Activated naive CD8-positive, alpha-beta T cell treated with anti-CD3 and anti-CD28 coated beads, Interleukin-2, amount 50 U/mL, for 16 hours (primary cell): Measurements from ENCODE around the gene TAAR2.
"Not testable (repeated sequence)": the region's sequence is repeated elsewhere in the genome, so short reads cannot be mapped to it uniquely, and the experiment has no call there.

Experiments
- DNase-seq: peaks from one replicate; pipeline ENCODE4 v3.0.0-alpha.2; 2020; ENCODE audit warnings: low read depth, low spot score

TAAR2 gene

DNA sequence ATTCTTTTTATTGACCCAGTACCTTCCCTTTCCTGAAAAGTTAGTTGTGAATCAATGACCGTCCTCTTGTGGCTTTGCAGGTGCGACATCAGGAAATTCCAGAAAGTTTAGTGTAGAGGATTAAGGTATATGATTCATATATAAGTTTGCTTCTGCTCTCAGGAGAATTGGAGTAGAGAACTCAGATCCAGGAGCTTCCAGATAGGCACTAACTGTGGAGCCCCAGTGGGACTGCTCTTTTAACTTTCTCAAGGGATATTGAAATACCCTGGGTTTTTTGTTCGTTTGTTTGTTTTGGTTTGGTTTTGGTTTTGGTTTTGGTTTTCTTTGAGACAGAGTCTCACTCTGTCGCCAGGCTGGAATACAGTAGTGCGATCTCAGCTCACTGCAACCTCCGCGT, 9.5 kb downstream of the TAAR2 start:
- DNase-seq: no peak

DNA sequence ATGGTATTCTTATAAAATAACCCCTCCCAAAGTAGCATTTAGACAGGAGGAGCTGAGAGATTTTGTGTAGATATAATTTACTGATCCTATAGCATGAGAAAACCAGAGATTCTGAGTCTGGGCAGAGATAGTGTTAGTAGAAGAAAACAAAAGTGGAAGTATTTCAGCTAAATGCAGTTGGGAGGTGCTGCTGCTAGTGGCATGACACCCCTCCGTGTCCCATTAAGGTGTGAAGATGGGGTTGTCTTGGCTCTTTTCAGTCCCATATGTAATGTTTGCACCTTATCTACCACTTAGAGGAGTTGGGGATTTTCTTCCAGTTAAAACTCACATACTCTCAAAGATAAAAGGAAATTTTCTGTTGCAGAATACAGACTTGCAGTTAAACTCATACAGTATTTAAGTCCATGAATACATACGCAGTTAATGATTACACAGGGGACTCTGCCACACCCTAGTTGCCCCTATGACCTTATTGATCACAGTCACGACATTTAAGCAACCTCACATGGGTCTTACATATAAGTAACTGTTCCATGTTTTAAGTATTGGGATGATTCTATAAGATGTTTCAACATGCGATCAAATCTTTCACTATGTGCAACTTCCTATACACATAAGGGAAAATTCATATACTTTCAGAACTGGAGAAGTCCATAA, 11.5 kb downstream of the TAAR2 start:
- DNase-seq: no peak

DNA sequence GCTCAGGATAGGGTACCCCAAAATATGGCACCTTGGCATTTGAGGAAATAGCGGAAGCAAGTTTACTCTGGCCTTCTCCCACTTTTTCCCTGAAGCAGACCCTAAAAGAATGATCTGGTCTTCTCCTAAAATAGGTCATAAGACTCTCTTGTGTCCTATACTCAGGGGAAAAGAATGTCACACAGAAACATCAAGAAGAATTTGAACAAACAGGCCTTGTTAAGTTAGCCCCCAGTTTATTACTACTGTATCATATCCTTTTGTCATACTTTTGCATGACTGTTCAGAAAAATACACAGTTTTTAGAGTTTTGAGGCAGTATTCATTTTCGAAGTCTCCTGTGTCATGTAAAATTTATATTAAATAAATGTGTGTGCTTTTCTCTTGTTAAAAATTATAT, 12.5 kb downstream of the TAAR2 start:
- DNase-seq: no peak

DNA sequence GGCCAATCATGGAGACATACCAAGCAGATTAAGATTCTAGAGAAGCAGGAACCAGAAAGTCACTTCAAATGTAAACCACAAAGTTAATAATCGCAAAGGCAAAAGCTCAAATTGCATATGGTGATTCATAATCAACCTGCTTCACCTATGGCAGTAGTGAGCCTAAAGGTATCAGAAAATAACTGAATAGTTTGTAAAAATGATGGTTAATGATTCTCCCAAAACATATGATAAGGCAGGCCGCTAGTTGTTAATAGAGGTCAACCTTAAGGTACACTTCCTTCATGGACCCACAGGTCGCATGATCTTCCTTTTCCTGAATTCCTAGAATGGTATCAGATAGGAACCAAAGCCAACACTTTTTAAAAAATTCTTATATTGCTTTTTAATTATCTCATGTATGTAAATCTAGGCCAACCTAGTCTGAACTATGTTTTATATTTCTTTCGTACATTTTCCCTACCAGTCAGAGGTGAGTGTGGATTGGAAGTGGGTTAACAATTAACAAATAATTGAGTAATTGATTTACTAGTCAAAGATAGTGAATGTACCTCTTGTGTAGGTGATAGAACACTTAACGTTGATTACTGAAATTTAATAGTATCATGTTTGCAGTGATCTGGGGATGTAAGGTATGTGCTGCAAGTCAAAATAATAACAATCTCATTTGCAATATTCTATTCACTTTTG, 16.4 kb downstream of the TAAR2 start:
- DNase-seq: no peak

- no peak for DNase-seq
Observed at GRCh38 chr6:132604635-132605152, 19.4 kb downstream of the TAAR2 start.

DNA sequence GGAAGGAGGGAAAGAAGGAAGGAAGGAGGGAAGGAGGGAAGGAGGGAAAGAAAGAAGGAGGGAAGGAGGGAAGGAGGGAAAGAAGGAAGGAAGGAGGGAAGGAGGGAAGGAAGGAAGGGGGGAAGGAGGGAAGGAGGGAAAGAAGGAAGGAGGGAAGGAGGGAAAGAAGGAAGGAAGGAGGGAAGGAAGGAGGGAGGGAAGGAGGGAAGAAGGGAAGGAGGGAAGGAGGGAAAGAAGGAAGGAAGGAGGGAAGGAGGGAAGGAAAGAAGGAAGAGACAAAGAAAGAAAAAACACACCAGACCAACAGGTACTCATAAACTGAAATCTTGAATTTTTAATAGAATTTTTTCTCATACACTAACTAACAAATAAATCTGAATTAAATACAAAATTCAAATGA, 23.2 kb downstream of the TAAR2 start:
- not testable (repeated sequence) for DNase-seq

GRCh38 chr6:132598473-132598872, 25.6 kb downstream of the TAAR2 start:
- DNase-seq: no peak

GRCh38 chr6:132596201-132596600, 27.9 kb downstream of the TAAR2 start:
- DNase-seq: no peak

GRCh38 chr6:132592855-132593254, 31.2 kb downstream of the TAAR2 start:
- DNase-seq: no peak

GRCh38 chr6:132590362-132590761, 33.7 kb downstream of the TAAR2 start:
- DNase-seq: no peak

DNA sequence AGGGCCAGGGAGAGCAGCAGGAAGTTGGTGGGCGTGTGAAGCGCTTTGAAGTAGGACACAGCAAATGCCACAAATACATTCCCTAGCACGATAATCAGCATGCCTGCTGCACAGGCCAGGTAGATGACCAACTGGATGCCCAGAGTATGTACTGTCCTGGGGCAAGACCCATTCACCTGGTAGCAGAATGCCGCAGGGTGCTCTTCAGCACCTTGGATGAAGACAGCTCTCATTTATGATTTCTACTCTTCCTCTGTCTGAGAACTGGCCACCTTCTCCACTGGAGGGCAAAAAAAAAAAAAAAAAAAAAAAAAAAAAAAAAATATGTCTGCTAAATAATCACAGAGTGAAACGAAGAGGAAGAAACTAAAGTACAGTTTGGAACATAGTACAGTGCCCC, 34.6 kb downstream of the TAAR2 start, which contains the start of gene TAAR5:
TSS of gene TAAR5 (minus strand) at position 288 of the 400 bp plus-strand sequence. CDS start at position 233, 55 bp downstream.
- no peak for DNase-seq

DNA sequence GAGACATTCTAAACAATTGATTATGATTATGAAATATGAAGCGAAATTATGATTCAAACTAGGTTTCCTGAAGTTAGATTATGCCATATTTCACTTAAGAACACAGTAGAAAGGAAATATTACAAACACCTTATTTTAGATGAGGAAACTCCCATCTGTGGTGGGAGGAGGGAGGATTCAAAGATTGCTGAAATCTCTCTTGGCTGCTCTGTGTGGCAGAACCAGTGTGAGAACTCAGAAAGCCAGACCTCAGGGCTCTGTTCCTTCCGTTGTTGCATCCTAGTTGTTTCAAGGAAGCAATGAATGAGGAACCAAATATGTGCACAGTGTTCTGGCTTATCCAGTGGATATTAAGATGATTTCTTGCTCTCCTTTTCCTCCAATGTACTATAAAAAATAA, 36.7 kb downstream of the TAAR2 start:
- no peak for DNase-seq

DNA sequence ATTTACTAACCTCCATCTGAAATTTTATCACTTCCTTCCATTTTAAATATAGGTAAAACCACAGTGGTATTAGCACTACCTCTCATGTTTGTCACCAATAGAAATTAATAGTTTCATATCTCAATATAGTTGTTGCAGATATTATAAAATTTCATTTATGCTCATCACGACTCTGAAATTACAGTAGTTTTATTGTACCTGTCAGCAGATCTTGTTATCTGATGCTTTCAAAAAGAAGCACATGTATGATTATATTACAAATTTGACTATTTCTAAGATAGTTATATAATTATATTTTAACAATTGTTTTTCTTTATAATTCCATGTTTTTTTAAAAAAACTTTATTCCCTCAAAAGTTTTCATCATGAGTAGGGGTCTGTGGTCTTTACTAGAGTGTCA, 39.4 kb downstream of the TAAR2 start:
- no peak for DNase-seq

DNA sequence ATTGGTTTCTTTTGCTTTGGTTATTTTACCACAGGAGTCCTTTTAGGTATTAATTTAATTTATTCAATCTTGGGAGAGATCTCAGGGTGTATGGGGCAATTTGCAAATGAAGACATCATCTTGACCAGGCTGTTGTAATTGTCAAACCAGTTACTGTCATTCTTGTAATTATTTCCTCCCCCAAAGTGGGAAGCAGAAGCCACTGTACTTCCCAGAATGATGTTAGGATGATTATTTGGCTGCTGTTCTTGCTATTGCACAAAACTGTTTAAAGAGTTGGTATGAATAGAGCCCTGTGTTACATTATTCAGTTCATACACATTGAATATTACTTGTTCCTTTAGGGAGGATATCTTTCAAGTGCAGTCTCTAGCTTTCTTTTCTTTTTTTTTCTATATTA, 52.3 kb downstream of the TAAR2 start:
- no peak for DNase-seq

- DNase-seq: no peak
Observed at GRCh38 chr6:132570221-132570777, 53.8 kb downstream of the TAAR2 start, which contains the start of gene TAAR6. Gene TAAR6, plus strand, starts transcription at chr6:132570322. Its CDS starts 0 bp downstream, at chr6:132570322.

- DNase-seq: no peak
Observed at GRCh38 chr6:132569170-132569569, 54.9 kb downstream of the TAAR2 start.

GRCh38 chr6:132568611-132569010, 55.5 kb downstream of the TAAR2 start:
- DNase-seq: no peak

- DNase-seq: no peak
Observed at GRCh38 chr6:132567566-132567965, 56.5 kb downstream of the TAAR2 start.
